Fibroblast of pulmonary artery (primary cell): ENCODE measurements around the gene SP100.

Experiments
- DNase-seq: peaks from one replicate; pipeline ENCODE4 v3.0.0-alpha.2; 2010; ENCODE audit warnings: low read depth
- H3K4me3 ChIP-seq: replicated peaks from 2 replicates; pipeline ENCODE4 v1.5.1; 2011; ENCODE audit warnings: low read depth, mild to moderate bottlenecking, control low read depth, low read length, moderate library complexity
- CTCF ChIP-seq: IDR thresholded peaks from 2 replicates; pipeline ENCODE4 v1.5.1; 2011; ENCODE audit warnings: mild to moderate bottlenecking, control low read depth, low read length, inconsistent platforms; ENCODE audit errors: missing control alignments

SP100 gene

GRCh38 chr2:230492107-230492506 is 76.1 kb downstream of the SP100 start:
- H3K4me3 ChIP-seq, result no peak overlapping the region
- TF ChIP-seq CTCF, result no peak
- DNase-seq, result no peak

- H3K4me3 ChIP-seq, result no peak overlapping the region
- TF ChIP-seq CTCF, result no peak
- DNase-seq, result no peak
These were observed 79.0 kb downstream of the SP100 start for GRCh38 chr2:230494980-230495379.

- no peak for DNase-seq
- TF ChIP-seq CTCF, result no peak
- no peak overlapping the region for H3K4me3 ChIP-seq
These were observed 80.9 kb downstream of the SP100 start for GRCh38 chr2:230496891-230497290.

GRCh38 chr2:230498506-230499107 is 82.6 kb downstream of the SP100 start:
- TF ChIP-seq CTCF, result no peak
- H3K4me3 ChIP-seq, result no peak overlapping the region
- DNase-seq, result no peak

- no peak for DNase-seq
- no peak for TF ChIP-seq CTCF
- H3K4me3 ChIP-seq, result no peak overlapping the region
These were observed 86.6 kb downstream of the SP100 start for GRCh38 chr2:230502593-230502992.

- DNase-seq, result no peak
- H3K4me3 ChIP-seq, result no peak overlapping the region
- TF ChIP-seq CTCF, result no peak
These were observed 87.8 kb downstream of the SP100 start for GRCh38 chr2:230503798-230504197.

GRCh38 chr2:230505162-230505561 is 89.2 kb downstream of the SP100 start:
- H3K4me3 ChIP-seq, result no peak overlapping the region
- DNase-seq, result no peak
- no peak for TF ChIP-seq CTCF
